Ovary (tissue), 9 donors: ENCODE results near the gene IST1. TPM values are rescaled to one million over a fixed set of nuclear protein-coding genes. Genes with fewer than 3 reads are reported as not detected.

Experiments used
- DNase-seq, 5 donors: peaks; one replicate each; pipeline ENCODE4 v3.0.0-alpha.2; 2019 to 2020
- H3K27ac ChIP-seq, 2 donors: fragments of 200-600 bp; one replicate each; pipeline versions ENCODE4 v1.5.1 to v1.8.0; 2019 to 2022
- H3K27me3 ChIP-seq: fragments of 200-600 bp; one replicate; pipeline ENCODE4 v1.8.0; 2022
- H3K36me3 ChIP-seq: fragments of 200-600 bp; sonication (generic); one replicate; pipeline ENCODE4 v1.5.1; 2019
- H3K4me1 ChIP-seq: one replicate; pipeline ENCODE4 v1.8.1; 2013; ENCODE audit warnings: mild to moderate bottlenecking, moderate library complexity; ENCODE audit not compliant: insufficient read depth
- H3K4me3 ChIP-seq: fragments of 200-600 bp; sonication (generic); one replicate; pipeline ENCODE4 v1.5.1; 2017
- H3K9me3 ChIP-seq, 2 donors: fragments of 200-600 bp in 1 of 2; sonication (generic) in 1 of 2; one replicate each; pipeline versions ENCODE4 v1.5.1 to v1.8.1; 2013 to 2019; ENCODE audit warnings: mild to moderate bottlenecking in 1 of 2, moderate library complexity in 1 of 2
- EP300 ChIP-seq: sonication (generic); formaldehyde crosslinking; IDR thresholded peaks from one replicate; pipeline ENCODE4 v1.6.1; 2017; ENCODE audit warnings: antibody characterized with exemption
- POLR2A ChIP-seq: fragments of 450-650 bp; IDR thresholded peaks from one replicate; pipeline ENCODE4 v1.6.1; 2017; ENCODE audit warnings: antibody characterized with exemption, mild to moderate bottlenecking, moderate library complexity
- WGBS, 3 donors: extraction: QIAGEN DNeasy Blood & Tissue Kit in 1 of 3; methylation state at CpG; one replicate each; pipeline versions ENCODE4 v1.1.5 to v1.1.7; 2013 to 2017; 5-methylcytosine and 5-hydroxymethylcytosine counted together
- intact Hi-C, 4 donors: fragments of 100-400 bp; cut with DNase I; formaldehyde crosslinking; loops; one replicate each; pipeline versions ENCODE4 v1.11.0 to v1.15.1; 2022 to 2023
- polyA plus RNA-seq, 2 donors: library from polyadenylated mRNA; stranded (reverse); fragments of 200-250 nt in 1 of 2; fragments of 350-450 nt in 1 of 2; fragmentation: Illumina TruSeq in 1 of 2; extraction: RNeasy Lipid Tissue Mini Kit (QIAGEN cat#74804) in 1 of 2; gene quantifications; one replicate each; pipeline ENCODE4 v1.2.3, GENCODE V29; 2013 to 2014
- total RNA-seq, 7 donors: library from RNA; depleted of rRNA in 2 of 7; stranded (reverse); fragments of >200 nt in 2 of 7; fragmentation: NEBNext Ultra II Directional in 3 of 7; extraction: Animal tissue kit (Norgen Biotek cat#: 25700) in 3 of 7; gene quantifications; one replicate each; pipeline versions ENCODE4 v1.1.0 to v1.2.4, GENCODE V29; 2016 to 2023
- TF ChIP-seq, protein P1 (sequence below), 3 donors: fragments of 450-650 bp in 2 of 3; fragments of 200-600 bp in 1 of 3; IDR thresholded peaks; one replicate each; pipeline versions ENCODE4 v1.5.1 to v1.8.0; 2016 to 2022; ENCODE audit warnings: antibody characterized with exemption in 3 of 3, mild to moderate bottlenecking in 1 of 3
- donor health status: DM: no; HTN: no; CAD: no; lungs with moderate emphysema.
- donor health status: DM: no; HTN: no; CAD: no.
- donor health status: Bipolar disorder and iron deficiency.
- donor health status: DM: yes; HTN: yes; CAD: no.
- donor health status: DM: no; HTN: no; CAD: no.
- donor health status: DM: yes; HTN: yes; CAD: no.

Gene IST1
- total and polyA plus RNA-seq, 9 donors, result 119 to 324 (median 169) TPM

- H3K27me3 ChIP-seq, result no peaks in the 10 kb centered on the region
- H3K4me3 ChIP-seq, result no peak overlapping the region
- DNase-seq, result no peak
- H3K9me3 ChIP-seq, result no peaks in the 10 kb centered on the region
- no peaks in the 10 kb centered on the region for H3K4me1 ChIP-seq
- WGBS, 3 donors, result 83 to 91% (median 90%) methylated on average over 4 of the region's 4 CpGs
- no peak overlapping the region for H3K27ac ChIP-seq
- H3K36me3 ChIP-seq, result no peaks in the 10 kb centered on the region
- TF ChIP-seq, protein P1, sequence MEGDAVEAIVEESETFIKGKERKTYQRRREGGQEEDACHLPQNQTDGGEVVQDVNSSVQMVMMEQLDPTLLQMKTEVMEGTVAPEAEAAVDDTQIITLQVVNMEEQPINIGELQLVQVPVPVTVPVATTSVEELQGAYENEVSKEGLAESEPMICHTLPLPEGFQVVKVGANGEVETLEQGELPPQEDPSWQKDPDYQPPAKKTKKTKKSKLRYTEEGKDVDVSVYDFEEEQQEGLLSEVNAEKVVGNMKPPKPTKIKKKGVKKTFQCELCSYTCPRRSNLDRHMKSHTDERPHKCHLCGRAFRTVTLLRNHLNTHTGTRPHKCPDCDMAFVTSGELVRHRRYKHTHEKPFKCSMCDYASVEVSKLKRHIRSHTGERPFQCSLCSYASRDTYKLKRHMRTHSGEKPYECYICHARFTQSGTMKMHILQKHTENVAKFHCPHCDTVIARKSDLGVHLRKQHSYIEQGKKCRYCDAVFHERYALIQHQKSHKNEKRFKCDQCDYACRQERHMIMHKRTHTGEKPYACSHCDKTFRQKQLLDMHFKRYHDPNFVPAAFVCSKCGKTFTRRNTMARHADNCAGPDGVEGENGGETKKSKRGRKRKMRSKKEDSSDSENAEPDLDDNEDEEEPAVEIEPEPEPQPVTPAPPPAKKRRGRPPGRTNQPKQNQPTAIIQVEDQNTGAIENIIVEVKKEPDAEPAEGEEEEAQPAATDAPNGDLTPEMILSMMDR (IDR thresholded peaks at IDR 0.05), result no peak
- TF ChIP-seq POLR2A (no peak), EP300 (no peak)
- intact Hi-C loops, result no loop called here
Measured at GRCh38 chr16:71971571-71971970, 76.2 kb downstream of the IST1 start.

GRCh38 chr16:71972356-71972755 lies 77.0 kb downstream of the IST1 start:
- no peak overlapping the region for H3K27ac ChIP-seq
- intact Hi-C loops, result no loop called here
- WGBS, 3 donors, result 82 to 100% (median 90%) methylated on average over 3 of the region's 3 CpGs
- no peaks in the 10 kb centered on the region for H3K9me3 ChIP-seq
- DNase-seq, result no peak
- no peak overlapping the region for H3K4me3 ChIP-seq
- H3K27me3 ChIP-seq, result no peaks in the 10 kb centered on the region
- no peaks in the 10 kb centered on the region for H3K36me3 ChIP-seq
- H3K4me1 ChIP-seq, result no peaks in the 10 kb centered on the region
- TF ChIP-seq, protein P1 (IDR thresholded peaks at IDR 0.05), result no peak
- no peak for TF ChIP-seq EP300
- no peak for TF ChIP-seq POLR2A

GRCh38 chr16:71973001-71973400 lies 77.7 kb downstream of the IST1 start:
- DNase-seq, result no peak
- Histone ChIP-seq H3K36me3 (no peaks in the 10 kb centered on the region), H3K27me3 (no peaks in the 10 kb centered on the region), H3K4me3 (no peak overlapping the region), H3K9me3 (no peaks in the 10 kb centered on the region), H3K27ac (no peak overlapping the region), H3K4me1 (no peaks in the 10 kb centered on the region)
- intact Hi-C loops, result no loop called here
- no peak for TF ChIP-seq POLR2A
- TF ChIP-seq EP300, result no peak
- TF ChIP-seq, protein P1 (IDR thresholded peaks at IDR 0.05), result no peak
- WGBS, 3 donors, result 65 to 77% (median 71%) methylated on average over 9 of the region's 9 CpGs

GRCh38 chr16:71974068-71974818 lies 78.9 kb downstream of the IST1 start:
- H3K27ac ChIP-seq, result no peak overlapping the region
- 92 to 93% (median 92%) methylated on average over 15 of the region's 15 CpGs for WGBS, 3 donors
- H3K4me3 ChIP-seq, result no peak overlapping the region
- TF ChIP-seq POLR2A, result no peak
- TF ChIP-seq EP300, result no peak
- TF ChIP-seq, protein P1 (IDR thresholded peaks at IDR 0.05), result no peak
- H3K4me1 ChIP-seq, result no peaks in the 10 kb centered on the region
- DNase-seq, result no peak
- no peaks in the 10 kb centered on the region for H3K9me3 ChIP-seq
- intact Hi-C loops, result no loop called here
- H3K27me3 ChIP-seq, result no peaks in the 10 kb centered on the region
- no peaks in the 10 kb centered on the region for H3K36me3 ChIP-seq

Other genes starting within 250 kb of the IST1 start
- gene PHLPP2, start 170.8 kb upstream of the IST1 start, total RNA-seq, result 10 to 100 TPM; 10.1 to 19.0 (median 11.2) TPM
- gene PHLPP2, start 170.8 kb upstream of the IST1 start, polyA plus RNA-seq, result 1 to 10 TPM; 3.5 to 8.4 TPM
- gene AP1G1, start 86.7 kb upstream of the IST1 start, total RNA-seq, result 10 to 100 TPM; 50.6 to 71.7 (median 57.2) TPM
- 10 to 100 TPM; 14.2 to 43.8 TPM for gene AP1G1, start 86.7 kb upstream of the IST1 start, polyA plus RNA-seq
- 10 to 100 TPM; 12.5 to 29.5 (median 26.0) TPM for gene ATXN1L, start 49.6 kb upstream of the IST1 start, total RNA-seq
- gene ATXN1L, start 49.6 kb upstream of the IST1 start, polyA plus RNA-seq, result 10 to 100 TPM; 12.6 to 26.6 TPM
- 10 to 100 TPM in 5 of 7 donors, 1 to 10 TPM in 2; 7.6 to 14.1 (median 11.7) TPM for gene ZNF821, start 11.3 kb upstream of the IST1 start, total RNA-seq
- gene ZNF821, start 11.3 kb upstream of the IST1 start, polyA plus RNA-seq, result 10 to 100 TPM in 1 of 2 donors, 1 to 10 TPM in 1; 8.6 to 13.5 TPM
- under 1 TPM in 6 of 7 donors, not detected in 1; 0.03 to 0.30 (median 0.22) TPM for gene PKD1L3, start 104.9 kb downstream of the IST1 start, total RNA-seq
- gene PKD1L3, start 104.9 kb downstream of the IST1 start, polyA plus RNA-seq, result under 1 TPM; 0.07 to 0.15 TPM
- gene DHODH, start 113.2 kb downstream of the IST1 start, total RNA-seq, result 10 to 100 TPM in 4 of 7 donors, 1 to 10 TPM in 3; 3.2 to 13.0 (median 10.6) TPM
- gene DHODH, start 113.2 kb downstream of the IST1 start, polyA plus RNA-seq, result 1 to 10 TPM; 5.6 to 9.4 TPM
- 100 to 1,000 TPM in 1 of 7 donors, 10 to 100 TPM in 5, under 1 TPM in 1; 0.66 to 186 (median 23.9) TPM for gene HP, start 159.0 kb downstream of the IST1 start, total RNA-seq
- gene HP, start 159.0 kb downstream of the IST1 start, polyA plus RNA-seq, result 10 to 100 TPM; 20.0 to 30.1 TPM
- 1 to 10 TPM in 4 of 7 donors, under 1 TPM in 3; 0.32 to 2.4 (median 1.1) TPM for gene HPR, start 167.7 kb downstream of the IST1 start, total RNA-seq
- gene HPR, start 167.7 kb downstream of the IST1 start, polyA plus RNA-seq, result 1 to 10 TPM; 1.7 to 2.2 TPM
- 10 to 100 TPM; 10.6 to 23.1 (median 14.7) TPM for gene TXNL4B, start 198.1 kb downstream of the IST1 start, total RNA-seq
- gene TXNL4B, start 198.1 kb downstream of the IST1 start, polyA plus RNA-seq, result 10 to 100 TPM; 16.8 to 20.4 TPM
- 10 to 100 TPM; 33.0 to 70.5 (median 59.1) TPM for gene DHX38, start 198.3 kb downstream of the IST1 start, total RNA-seq
- 10 to 100 TPM; 45.2 to 81.7 TPM for gene DHX38, start 198.3 kb downstream of the IST1 start, polyA plus RNA-seq